SK-N-SH (cell line): ENCODE data around the gene CDH11.

ENCODE experiments used
- EP300 ChIP-seq, 2 experiments: IDR thresholded peaks; 2 replicates each; pipeline versions ENCODE4 v1.4.0 to v1.6.1; 2012; ENCODE audit warnings: borderline replicate concordance in 1 of 2, low read depth in 1 of 2, low read length in 1 of 2
- EZH2phosphoT487 ChIP-seq: fragments of 200-600 bp; sonication (generic); IDR thresholded peaks from 2 replicates; pipeline ENCODE4 v1.6.1; 2017; ENCODE audit warnings: low read depth, mixed run types, mild to moderate bottlenecking, antibody characterized with exemption, moderate library complexity, borderline replicate concordance
- FOXJ3 ChIP-seq: sonication (generic); formaldehyde crosslinking; IDR thresholded peaks from 2 replicates; pipeline ENCODE4 v1.5.1; 2020; ENCODE audit warnings: mild to moderate bottlenecking, missing genetic modification reagents
- FOXM1 ChIP-seq: IDR thresholded peaks from 2 replicates; pipeline ENCODE4 v1.4.0; 2012; ENCODE audit warnings: low read depth, mild to moderate bottlenecking
- GABPA ChIP-seq: IDR thresholded peaks from 2 replicates; pipeline ENCODE4 v1.4.0; 2012; ENCODE audit warnings: low read depth, mild to moderate bottlenecking
- JUND ChIP-seq: IDR thresholded peaks from 2 replicates; pipeline ENCODE4 v1.4.0; 2012
- NRF1 ChIP-seq: IDR thresholded peaks from 2 replicates; pipeline ENCODE4 v1.6.1; 2012; ENCODE audit warnings: low read depth, mild to moderate bottlenecking, low read length
- POLR2AphosphoS5 ChIP-seq: IDR thresholded peaks from 2 replicates; pipeline ENCODE4 v1.6.1; 2012; ENCODE audit warnings: low read depth, low read length
- SIN3A ChIP-seq: IDR thresholded peaks from 2 replicates; pipeline ENCODE4 v1.6.1; 2012; ENCODE audit warnings: low read depth, mild to moderate bottlenecking, low read length, moderate library complexity, borderline replicate concordance
- YY1 ChIP-seq: IDR thresholded peaks from 2 replicates; pipeline ENCODE4 v1.4.0; 2012; ENCODE audit warnings: low read depth, mild to moderate bottlenecking
- TF ChIP-seq, protein P1 (sequence below): fragments of 200-600 bp; sonication (generic); IDR thresholded peaks from 2 replicates; pipeline ENCODE4 v1.6.1; 2017; ENCODE audit warnings: antibody characterized with exemption, mild to moderate bottlenecking, moderate library complexity
- TF ChIP-seq, protein P2 (sequence below): IDR thresholded peaks from 2 replicates; pipeline ENCODE4 v1.6.1; 2012; ENCODE audit warnings: mild to moderate bottlenecking, low read depth, low read length, moderate library complexity
- TF ChIP-seq, protein P3 (sequence below): fragments of 150-350 bp; IDR thresholded peaks from 2 replicates; pipeline ENCODE4 v1.6.1; 2017; ENCODE audit warnings: antibody characterized with exemption, low read length, low read depth, borderline replicate concordance
- TF ChIP-seq, protein P4 (sequence below): IDR thresholded peaks from 2 replicates; pipeline ENCODE4 v1.4.0; 2012; ENCODE audit warnings: low read depth

DNA sequence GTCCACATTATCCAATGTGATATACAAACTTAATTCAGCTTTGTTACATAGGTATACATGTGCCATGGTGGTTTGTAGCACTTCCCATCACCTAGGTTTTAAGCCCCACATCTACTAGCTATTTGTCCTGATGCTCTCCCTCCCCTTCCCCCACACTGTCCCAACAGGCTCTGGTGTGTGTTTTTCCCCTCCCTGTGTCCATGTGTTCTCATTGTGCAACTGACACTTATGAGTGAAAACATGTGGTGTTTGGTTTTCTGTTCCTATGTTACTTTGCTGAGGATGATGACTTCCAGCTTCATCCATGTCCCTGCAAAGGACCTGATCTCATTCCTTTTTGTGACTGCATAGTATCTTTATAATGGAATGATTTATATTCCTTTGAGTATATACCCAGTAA lies 196.7 kb downstream of the CDH11 start:
- TF ChIP-seq YY1 (no peak), FOXJ3 (CRISPR knock-in tag) (no peak), JUND (no peak), SIN3A (no peak), GABPA (no peak), EZH2phosphoT487 (no peak), FOXM1 (no peak), POLR2AphosphoS5 (no peak), NRF1 (no peak), EP300 (IDR thresholded peaks at IDR 0.05; ENCODE audit: borderline replicate concordance in 1 of 2, low read depth in 1 of 2, low read length in 1 of 2) (no peak)
- TF ChIP-seq, protein P1, sequence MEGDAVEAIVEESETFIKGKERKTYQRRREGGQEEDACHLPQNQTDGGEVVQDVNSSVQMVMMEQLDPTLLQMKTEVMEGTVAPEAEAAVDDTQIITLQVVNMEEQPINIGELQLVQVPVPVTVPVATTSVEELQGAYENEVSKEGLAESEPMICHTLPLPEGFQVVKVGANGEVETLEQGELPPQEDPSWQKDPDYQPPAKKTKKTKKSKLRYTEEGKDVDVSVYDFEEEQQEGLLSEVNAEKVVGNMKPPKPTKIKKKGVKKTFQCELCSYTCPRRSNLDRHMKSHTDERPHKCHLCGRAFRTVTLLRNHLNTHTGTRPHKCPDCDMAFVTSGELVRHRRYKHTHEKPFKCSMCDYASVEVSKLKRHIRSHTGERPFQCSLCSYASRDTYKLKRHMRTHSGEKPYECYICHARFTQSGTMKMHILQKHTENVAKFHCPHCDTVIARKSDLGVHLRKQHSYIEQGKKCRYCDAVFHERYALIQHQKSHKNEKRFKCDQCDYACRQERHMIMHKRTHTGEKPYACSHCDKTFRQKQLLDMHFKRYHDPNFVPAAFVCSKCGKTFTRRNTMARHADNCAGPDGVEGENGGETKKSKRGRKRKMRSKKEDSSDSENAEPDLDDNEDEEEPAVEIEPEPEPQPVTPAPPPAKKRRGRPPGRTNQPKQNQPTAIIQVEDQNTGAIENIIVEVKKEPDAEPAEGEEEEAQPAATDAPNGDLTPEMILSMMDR = no peak
- TF ChIP-seq, protein P2, sequence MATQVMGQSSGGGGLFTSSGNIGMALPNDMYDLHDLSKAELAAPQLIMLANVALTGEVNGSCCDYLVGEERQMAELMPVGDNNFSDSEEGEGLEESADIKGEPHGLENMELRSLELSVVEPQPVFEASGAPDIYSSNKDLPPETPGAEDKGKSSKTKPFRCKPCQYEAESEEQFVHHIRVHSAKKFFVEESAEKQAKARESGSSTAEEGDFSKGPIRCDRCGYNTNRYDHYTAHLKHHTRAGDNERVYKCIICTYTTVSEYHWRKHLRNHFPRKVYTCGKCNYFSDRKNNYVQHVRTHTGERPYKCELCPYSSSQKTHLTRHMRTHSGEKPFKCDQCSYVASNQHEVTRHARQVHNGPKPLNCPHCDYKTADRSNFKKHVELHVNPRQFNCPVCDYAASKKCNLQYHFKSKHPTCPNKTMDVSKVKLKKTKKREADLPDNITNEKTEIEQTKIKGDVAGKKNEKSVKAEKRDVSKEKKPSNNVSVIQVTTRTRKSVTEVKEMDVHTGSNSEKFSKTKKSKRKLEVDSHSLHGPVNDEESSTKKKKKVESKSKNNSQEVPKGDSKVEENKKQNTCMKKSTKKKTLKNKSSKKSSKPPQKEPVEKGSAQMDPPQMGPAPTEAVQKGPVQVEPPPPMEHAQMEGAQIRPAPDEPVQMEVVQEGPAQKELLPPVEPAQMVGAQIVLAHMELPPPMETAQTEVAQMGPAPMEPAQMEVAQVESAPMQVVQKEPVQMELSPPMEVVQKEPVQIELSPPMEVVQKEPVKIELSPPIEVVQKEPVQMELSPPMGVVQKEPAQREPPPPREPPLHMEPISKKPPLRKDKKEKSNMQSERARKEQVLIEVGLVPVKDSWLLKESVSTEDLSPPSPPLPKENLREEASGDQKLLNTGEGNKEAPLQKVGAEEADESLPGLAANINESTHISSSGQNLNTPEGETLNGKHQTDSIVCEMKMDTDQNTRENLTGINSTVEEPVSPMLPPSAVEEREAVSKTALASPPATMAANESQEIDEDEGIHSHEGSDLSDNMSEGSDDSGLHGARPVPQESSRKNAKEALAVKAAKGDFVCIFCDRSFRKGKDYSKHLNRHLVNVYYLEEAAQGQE = no peak
- TF ChIP-seq, protein P3, sequence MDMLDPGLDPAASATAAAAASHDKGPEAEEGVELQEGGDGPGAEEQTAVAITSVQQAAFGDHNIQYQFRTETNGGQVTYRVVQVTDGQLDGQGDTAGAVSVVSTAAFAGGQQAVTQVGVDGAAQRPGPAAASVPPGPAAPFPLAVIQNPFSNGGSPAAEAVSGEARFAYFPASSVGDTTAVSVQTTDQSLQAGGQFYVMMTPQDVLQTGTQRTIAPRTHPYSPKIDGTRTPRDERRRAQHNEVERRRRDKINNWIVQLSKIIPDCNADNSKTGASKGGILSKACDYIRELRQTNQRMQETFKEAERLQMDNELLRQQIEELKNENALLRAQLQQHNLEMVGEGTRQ = no peak
- TF ChIP-seq, protein P4, sequence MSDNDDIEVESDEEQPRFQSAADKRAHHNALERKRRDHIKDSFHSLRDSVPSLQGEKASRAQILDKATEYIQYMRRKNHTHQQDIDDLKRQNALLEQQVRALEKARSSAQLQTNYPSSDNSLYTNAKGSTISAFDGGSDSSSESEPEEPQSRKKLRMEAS = no peak
